ENCODE results near the gene PTGES3. TPM values are rescaled to one million over a fixed set of nuclear protein-coding genes. Genes with fewer than 3 reads are reported as not detected.

The PTGES3 gene
- total and polyA plus RNA-seq, 10 of the 15 experiments (the other 5 are each of a cell fraction or from before 2014, with no cell fraction given) = 117 to 520 (median 175) TPM

DNA sequence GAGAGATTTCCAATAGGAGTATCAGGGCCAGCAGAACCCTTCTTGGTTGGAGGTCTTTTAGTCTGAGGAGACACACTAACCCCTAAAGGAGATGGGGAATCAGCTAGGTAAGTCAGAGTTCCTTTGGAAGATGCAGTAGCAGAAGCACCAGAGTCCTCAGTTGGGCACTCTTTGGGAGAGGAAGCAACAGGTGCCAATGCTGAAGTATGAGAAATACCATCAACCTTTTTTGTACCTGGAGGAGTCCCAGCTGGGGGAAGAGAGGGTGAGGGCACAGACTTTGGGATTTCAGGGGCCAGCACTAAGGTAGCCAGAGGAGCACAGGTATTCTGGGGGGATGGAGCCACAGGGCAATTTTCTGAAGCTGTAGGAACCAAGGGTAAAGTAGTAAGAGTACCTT lies 31.0 kb upstream of the PTGES3 start:
- H3K27ac ChIP-seq (ENCODE audit: control insufficient read depth, insufficient read depth) = peak overlapping the region; percentile 20; the same call in 1 of the 2 replicates
- DNase-seq (ENCODE audit: low read depth, low spot score) (no peak), FAIRE-seq (no peak), ATAC-seq (peak; percentile 8)
- no peaks in the 10 kb centered on the region for H3K9me3 ChIP-seq (replicated peaks; ENCODE audit: control insufficient read depth, insufficient read depth, low read length)
- no peak overlapping the region for H2AFZ ChIP-seq (ENCODE audit: control insufficient read depth, low read depth, low read length)
- in situ Hi-C loops (cut with MboI) = no loop called here
- no peaks in the 10 kb centered on the region for H3K27me3 ChIP-seq (replicated peaks in 1 of 2; ENCODE audit: control insufficient read depth in 2 of 2, insufficient read depth in 2 of 2, low read length in 1 of 2)
- no TSS peak for BruUV-seq (replicated peaks)
- 0 out of 2 replicates have a peak, but pooled peaks have one; percentile 9 for TF ChIP-seq POLR2AphosphoS5 (IDR thresholded peaks at IDR 0.05; ENCODE audit: low read length)
- TF ChIP-seq, protein P1, sequence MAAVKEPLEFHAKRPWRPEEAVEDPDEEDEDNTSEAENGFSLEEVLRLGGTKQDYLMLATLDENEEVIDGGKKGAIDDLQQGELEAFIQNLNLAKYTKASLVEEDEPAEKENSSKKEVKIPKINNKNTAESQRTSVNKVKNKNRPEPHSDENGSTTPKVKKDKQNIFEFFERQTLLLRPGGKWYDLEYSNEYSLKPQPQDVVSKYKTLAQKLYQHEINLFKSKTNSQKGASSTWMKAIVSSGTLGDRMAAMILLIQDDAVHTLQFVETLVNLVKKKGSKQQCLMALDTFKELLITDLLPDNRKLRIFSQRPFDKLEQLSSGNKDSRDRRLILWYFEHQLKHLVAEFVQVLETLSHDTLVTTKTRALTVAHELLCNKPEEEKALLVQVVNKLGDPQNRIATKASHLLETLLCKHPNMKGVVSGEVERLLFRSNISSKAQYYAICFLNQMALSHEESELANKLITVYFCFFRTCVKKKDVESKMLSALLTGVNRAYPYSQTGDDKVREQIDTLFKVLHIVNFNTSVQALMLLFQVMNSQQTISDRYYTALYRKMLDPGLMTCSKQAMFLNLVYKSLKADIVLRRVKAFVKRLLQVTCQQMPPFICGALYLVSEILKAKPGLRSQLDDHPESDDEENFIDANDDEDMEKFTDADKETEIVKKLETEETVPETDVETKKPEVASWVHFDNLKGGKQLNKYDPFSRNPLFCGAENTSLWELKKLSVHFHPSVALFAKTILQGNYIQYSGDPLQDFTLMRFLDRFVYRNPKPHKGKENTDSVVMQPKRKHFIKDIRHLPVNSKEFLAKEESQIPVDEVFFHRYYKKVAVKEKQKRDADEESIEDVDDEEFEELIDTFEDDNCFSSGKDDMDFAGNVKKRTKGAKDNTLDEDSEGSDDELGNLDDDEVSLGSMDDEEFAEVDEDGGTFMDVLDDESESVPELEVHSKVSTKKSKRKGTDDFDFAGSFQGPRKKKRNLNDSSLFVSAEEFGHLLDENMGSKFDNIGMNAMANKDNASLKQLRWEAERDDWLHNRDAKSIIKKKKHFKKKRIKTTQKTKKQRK (IDR thresholded peaks at IDR 0.05; ENCODE audit: low read depth, low read length) = no peak
- no peak overlapping the region for H3K9ac ChIP-seq (ENCODE audit: control insufficient read depth, insufficient read depth, low read length)
- H4K20me1 ChIP-seq (ENCODE audit: control insufficient read depth, insufficient read depth) = peaks cover 40% of the 10 kb centered on the region
- ChIA-PET RAD21 (ENCODE audit: unreplicated experiment) (interaction anchor here (1.4 kb wide), 1 partner anchor 35 kb away, joined by 3 read pairs; no protein-coding TSS in a partner anchor), POLR2A (interaction anchor here (0.8 to 1.2 kb wide), 4 partner anchors 29 to 73 kb away, joined by 3 to 6 read pairs (median 4); partner anchors contain the start of gene ATP5F1B), SMC1A (ENCODE audit: uncharacterized antibody, unreplicated experiment) (interaction anchor here (1.1 to 2.2 kb wide), 4 partner anchors 9 to 286 kb away, joined by 3 to 9 read pairs (median 4); no protein-coding TSS in a partner anchor), CTCF (interaction anchor here (1.0 to 1.6 kb wide), 4 partner anchors 28 to 500 kb away, joined by 3 read pairs; no protein-coding TSS in a partner anchor)
- H3K79me2 ChIP-seq (ENCODE audit: control insufficient read depth, insufficient read depth, low read length) = peaks cover 87% of the 10 kb centered on the region
- H3K4me2 ChIP-seq (ENCODE audit: control insufficient read depth, insufficient read depth) = peak overlapping the region; percentile 36; the same call in 1 of the 2 replicates
- H3K4me3 ChIP-seq = no peak overlapping the region
- H3K36me3 ChIP-seq (ENCODE audit: control insufficient read depth in 2 of 2, insufficient read depth in 2 of 2, low read length in 1 of 2) = peaks cover 23 to 45% of the 10 kb centered on the region in 2 experiments
- intact Hi-C loops (cut with micrococcal nuclease; ENCODE audit: unreplicated experiment) = no loop called here
- peaks cover 44% of the 10 kb centered on the region for H3K4me1 ChIP-seq (ENCODE audit: control insufficient read depth, insufficient read depth, low read length)
